ENCODE data around the gene NOP9.

Gene NOP9

GRCh38 chr14:24340606-24341005 lies 41.0 kb downstream of the NOP9 start:
- Histone ChIP-seq H3K9me3 (ENCODE audit: low read length) (no peaks in the 10 kb centered on the region), H3K27ac (ENCODE audit: low read depth, low read length, poor library complexity, severe bottlenecking) (no peak overlapping the region), H4K20me1 (ENCODE audit: insufficient read depth, low read length) (no peaks in the 10 kb centered on the region), H2AFZ (ENCODE audit: low read length) (no peak overlapping the region), H3K79me2 (ENCODE audit: insufficient read depth, low read length) (no peaks in the 10 kb centered on the region), H3K4me3 (ENCODE audit: low read depth, low read length, poor library complexity, severe bottlenecking) (no peak overlapping the region), H3K36me3 (ENCODE audit: insufficient read depth, low read length) (peaks cover 19% of the 10 kb centered on the region; the same call in 1 of the 2 replicates), H3K4me2 (ENCODE audit: low read length) (no peak overlapping the region), H3F3A (ENCODE audit: insufficient read depth, low read length) (no peaks in the 10 kb centered on the region), H3K27me3 (ENCODE audit: insufficient read depth, low read length) (no peaks in the 10 kb centered on the region), H3K4me1 (ENCODE audit: insufficient read depth, low read length, severe bottlenecking) (peaks cover 15% of the 10 kb centered on the region), H3K9ac (ENCODE audit: low read length) (no peak overlapping the region), H3K9me2 (ENCODE audit: low read depth, low read length) (no peaks in the 10 kb centered on the region)
- TF ChIP-seq CTCF (IDR thresholded peaks at IDR 0.05; ENCODE audit: low read length): no peak
- no peak for TF ChIP-seq EZH2 (IDR thresholded peaks at IDR 0.05; ENCODE audit: borderline replicate concordance, low read length)

GRCh38 chr14:24342889-24343288 lies 43.2 kb downstream of the NOP9 start:
- TF ChIP-seq EZH2 (IDR thresholded peaks at IDR 0.05; ENCODE audit: borderline replicate concordance, low read length) (no peak), CTCF (IDR thresholded peaks at IDR 0.05; ENCODE audit: low read length) (no peak)
- no peaks in the 10 kb centered on the region for H3K79me2 ChIP-seq (ENCODE audit: insufficient read depth, low read length)
- peaks cover 15% of the 10 kb centered on the region for H3K4me1 ChIP-seq (ENCODE audit: insufficient read depth, low read length, severe bottlenecking)
- no peaks in the 10 kb centered on the region for H3K27me3 ChIP-seq (ENCODE audit: insufficient read depth, low read length)
- no peaks in the 10 kb centered on the region for H4K20me1 ChIP-seq (ENCODE audit: insufficient read depth, low read length)
- H3K36me3 ChIP-seq (ENCODE audit: insufficient read depth, low read length): peaks cover 5% of the 10 kb centered on the region; the same call in 1 of the 2 replicates
- H3F3A ChIP-seq (ENCODE audit: insufficient read depth, low read length): no peaks in the 10 kb centered on the region
- no peak overlapping the region for H3K4me2 ChIP-seq (ENCODE audit: low read length)
- H3K9me2 ChIP-seq (ENCODE audit: low read depth, low read length): no peaks in the 10 kb centered on the region
- H3K4me3 ChIP-seq (ENCODE audit: low read depth, low read length, poor library complexity, severe bottlenecking): no peak overlapping the region
- H2AFZ ChIP-seq (ENCODE audit: low read length): no peak overlapping the region
- H3K9ac ChIP-seq (ENCODE audit: low read length): no peak overlapping the region
- H3K9me3 ChIP-seq (ENCODE audit: low read length): no peaks in the 10 kb centered on the region
- no peak overlapping the region for H3K27ac ChIP-seq (ENCODE audit: low read depth, low read length, poor library complexity, severe bottlenecking)

DNA sequence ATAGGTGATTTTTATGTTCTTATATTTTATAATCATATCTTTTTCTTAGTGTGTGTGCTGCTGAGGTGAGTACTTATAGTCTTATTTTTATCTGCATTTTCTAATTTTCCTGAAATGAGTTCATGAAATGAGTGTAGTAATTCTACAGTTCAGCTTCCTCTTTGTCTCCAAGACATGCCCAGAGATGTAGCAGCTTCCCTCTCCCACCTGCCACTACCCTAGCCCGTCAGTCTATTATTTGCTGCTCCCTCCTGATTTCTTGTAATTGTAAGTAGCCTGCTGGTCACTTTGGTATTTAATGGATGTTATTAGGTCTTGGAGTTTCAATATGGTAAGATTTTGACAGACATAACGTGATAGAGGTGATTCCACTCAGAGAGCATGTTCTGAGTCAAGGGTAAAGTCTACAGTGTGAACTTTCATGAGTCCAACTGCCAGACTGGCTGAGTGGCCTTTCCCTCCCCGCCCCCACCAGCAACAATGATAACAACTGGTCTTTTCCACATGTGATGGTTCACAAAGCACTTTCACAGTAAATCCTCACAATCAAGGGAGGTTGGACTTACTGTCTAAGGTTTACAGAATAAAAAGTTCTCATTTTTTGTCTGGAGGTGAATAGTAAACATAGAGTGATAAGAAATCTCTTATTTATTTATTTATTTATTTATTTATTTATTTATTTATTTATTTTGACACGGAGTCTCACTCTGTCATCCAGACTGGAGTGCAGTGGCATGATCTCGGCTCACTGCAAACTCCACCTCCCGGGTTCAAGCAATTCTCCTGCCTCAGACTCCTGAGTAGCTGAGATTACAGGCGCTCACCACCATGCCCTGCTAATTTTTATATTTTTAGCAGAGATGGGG lies 44.4 kb downstream of the NOP9 start:
- H3K9ac ChIP-seq (ENCODE audit: low read length): no peak overlapping the region
- H3K9me3 ChIP-seq (ENCODE audit: low read length): no peaks in the 10 kb centered on the region
- H3K4me1 ChIP-seq (ENCODE audit: insufficient read depth, low read length, severe bottlenecking): peaks cover 11% of the 10 kb centered on the region
- no peak overlapping the region for H3K4me3 ChIP-seq (ENCODE audit: low read depth, low read length, poor library complexity, severe bottlenecking)
- H2AFZ ChIP-seq (ENCODE audit: low read length): no peak overlapping the region
- no peaks in the 10 kb centered on the region for H3K9me2 ChIP-seq (ENCODE audit: low read depth, low read length)
- no peak overlapping the region for H3K4me2 ChIP-seq (ENCODE audit: low read length)
- H3K27ac ChIP-seq (ENCODE audit: low read depth, low read length, poor library complexity, severe bottlenecking): no peak overlapping the region
- TF ChIP-seq EZH2 (IDR thresholded peaks at IDR 0.05; ENCODE audit: borderline replicate concordance, low read length): no peak
- no peak for TF ChIP-seq CTCF (IDR thresholded peaks at IDR 0.05; ENCODE audit: low read length)
- no peaks in the 10 kb centered on the region for H3K36me3 ChIP-seq (ENCODE audit: insufficient read depth, low read length)
- H3K79me2 ChIP-seq (ENCODE audit: insufficient read depth, low read length): no peaks in the 10 kb centered on the region
- no peaks in the 10 kb centered on the region for H4K20me1 ChIP-seq (ENCODE audit: insufficient read depth, low read length)
- no peaks in the 10 kb centered on the region for H3K27me3 ChIP-seq (ENCODE audit: insufficient read depth, low read length)
- no peaks in the 10 kb centered on the region for H3F3A ChIP-seq (ENCODE audit: insufficient read depth, low read length)
